GM19043 (cell line): Measurements from ENCODE around the gene ARHGAP21.

ENCODE experiments used
- ATAC-seq: cut with Tn5 transposase; IDR thresholded peaks from one replicate; pipeline ENCODE4 v1.9.1; 2021; ENCODE audit warnings: low read depth; ENCODE audit not compliant: unreplicated experiment

Gene ARHGAP21

GRCh38 chr10:24723386-24723787, 300 bp downstream of the ARHGAP21 start:
- no peak for ATAC-seq

GRCh38 chr10:24722676-24723385, 856 bp downstream of the ARHGAP21 start:
- ATAC-seq = no peak

GRCh38 chr10:24722131-24722675, 1.5 kb downstream of the ARHGAP21 start:
- ATAC-seq = no peak

GRCh38 chr10:24721229-24722106, 2.2 kb downstream of the ARHGAP21 start:
- ATAC-seq = no peak

- no peak for ATAC-seq
These were observed 3.6 kb downstream of the ARHGAP21 start for GRCh38 chr10:24720096-24720495.

GRCh38 chr10:24718031-24718855, 5.4 kb downstream of the ARHGAP21 start:
- no peak for ATAC-seq

- ATAC-seq = no peak
These were observed 7.4 kb downstream of the ARHGAP21 start for GRCh38 chr10:24716295-24716694.

- ATAC-seq = no peak
These were observed 8.4 kb downstream of the ARHGAP21 start for GRCh38 chr10:24715246-24715769.

GRCh38 chr10:24713086-24713485, 10.6 kb downstream of the ARHGAP21 start:
- ATAC-seq = no peak

- ATAC-seq = no peak
These were observed 12.2 kb downstream of the ARHGAP21 start for GRCh38 chr10:24711465-24711864.

GRCh38 chr10:24708081-24708480, 15.6 kb downstream of the ARHGAP21 start:
- no peak for ATAC-seq

- no peak for ATAC-seq
These were observed 16.2 kb downstream of the ARHGAP21 start for GRCh38 chr10:24707445-24707844.

- ATAC-seq = peak; percentile 64
These were observed 17.1 kb downstream of the ARHGAP21 start for GRCh38 chr10:24706479-24707118.

- ATAC-seq = no peak
These were observed 20.0 kb downstream of the ARHGAP21 start for GRCh38 chr10:24703700-24704099.

GRCh38 chr10:24701447-24701846, 22.2 kb downstream of the ARHGAP21 start:
- ATAC-seq = peak; percentile 86

GRCh38 chr10:24700948-24701347, 22.7 kb downstream of the ARHGAP21 start:
- ATAC-seq = no peak

- no peak for ATAC-seq
These were observed 25.4 kb downstream of the ARHGAP21 start for GRCh38 chr10:24698270-24698669.

- no peak for ATAC-seq
These were observed 26.6 kb downstream of the ARHGAP21 start for GRCh38 chr10:24697080-24697479.

GRCh38 chr10:24695452-24695851, 28.2 kb downstream of the ARHGAP21 start:
- ATAC-seq = no peak

- ATAC-seq = no peak
These were observed 29.6 kb downstream of the ARHGAP21 start for GRCh38 chr10:24694086-24694485.
